ENCODE data around the gene MTREX.

Gene MTREX

GRCh38 chr5:55454282-55454681, 146.5 kb downstream of the MTREX start:
- H3K4me3 ChIP-seq (ENCODE audit: low read length) = no peak overlapping the region
- peaks cover 22% of the 10 kb centered on the region for H3K4me1 ChIP-seq (ENCODE audit: control insufficient read depth, insufficient read depth, low read length)
- H3K9me3 ChIP-seq (replicated peaks; ENCODE audit: low read length) = no peaks in the 10 kb centered on the region
- no peak overlapping the region for H3K4me2 ChIP-seq (ENCODE audit: low read length)
- no peak overlapping the region for H3K9ac ChIP-seq (ENCODE audit: low read depth, low read length)
- no peaks in the 10 kb centered on the region for H3K27me3 ChIP-seq (ENCODE audit: control insufficient read depth, insufficient read depth, low read length)
- no peaks in the 10 kb centered on the region for H3K36me3 ChIP-seq (ENCODE audit: insufficient read depth, low read length)

- H3K4me2 ChIP-seq (ENCODE audit: low read length) = no peak overlapping the region
- H3K9me3 ChIP-seq (replicated peaks; ENCODE audit: low read length) = no peaks in the 10 kb centered on the region
Measured at GRCh38 chr5:55456216-55456895, 148.6 kb downstream of the MTREX start.

GRCh38 chr5:55459572-55459971, 151.8 kb downstream of the MTREX start:
- no peaks in the 10 kb centered on the region for H3K36me3 ChIP-seq (ENCODE audit: insufficient read depth, low read length)
- no peak overlapping the region for H3K9ac ChIP-seq (ENCODE audit: low read depth, low read length)
- H3K4me1 ChIP-seq (ENCODE audit: control insufficient read depth, insufficient read depth, low read length) = peaks cover 11% of the 10 kb centered on the region
- no peak overlapping the region for H3K4me2 ChIP-seq (ENCODE audit: low read length)
- H3K4me3 ChIP-seq (ENCODE audit: low read length) = no peak overlapping the region
- H3K9me3 ChIP-seq (replicated peaks; ENCODE audit: low read length) = no peaks in the 10 kb centered on the region
- no peaks in the 10 kb centered on the region for H3K27me3 ChIP-seq (ENCODE audit: control insufficient read depth, insufficient read depth, low read length)

More at GRCh38 chr5:55456216-55456895, 148.6 kb downstream of the MTREX start:
- Histone ChIP-seq H3K4me1 (ENCODE audit: control insufficient read depth, insufficient read depth, low read length) (peaks cover 11% of the 10 kb centered on the region), H3K9ac (ENCODE audit: low read depth, low read length) (no peak overlapping the region), H3K36me3 (ENCODE audit: insufficient read depth, low read length) (no peaks in the 10 kb centered on the region), H3K4me3 (ENCODE audit: low read length) (no peak overlapping the region), H3K27me3 (ENCODE audit: control insufficient read depth, insufficient read depth, low read length) (no peaks in the 10 kb centered on the region)

GRCh38 chr5:55463613-55464012, 155.8 kb downstream of the MTREX start:
- Histone ChIP-seq H3K4me1 (ENCODE audit: control insufficient read depth, insufficient read depth, low read length) (no peaks in the 10 kb centered on the region), H3K27me3 (ENCODE audit: control insufficient read depth, insufficient read depth, low read length) (no peaks in the 10 kb centered on the region), H3K9me3 (replicated peaks; ENCODE audit: low read length) (no peaks in the 10 kb centered on the region), H3K4me3 (ENCODE audit: low read length) (no peak overlapping the region), H3K4me2 (ENCODE audit: low read length) (no peak overlapping the region), H3K36me3 (ENCODE audit: insufficient read depth, low read length) (no peaks in the 10 kb centered on the region), H3K9ac (ENCODE audit: low read depth, low read length) (no peak overlapping the region)

GRCh38 chr5:55467862-55468551, 160.2 kb downstream of the MTREX start:
- Histone ChIP-seq H3K36me3 (ENCODE audit: insufficient read depth, low read length) (no peaks in the 10 kb centered on the region), H3K4me1 (ENCODE audit: control insufficient read depth, insufficient read depth, low read length) (no peaks in the 10 kb centered on the region), H3K4me2 (ENCODE audit: low read length) (no peak overlapping the region), H3K4me3 (ENCODE audit: low read length) (no peak overlapping the region), H3K27me3 (ENCODE audit: control insufficient read depth, insufficient read depth, low read length) (no peaks in the 10 kb centered on the region), H3K9me3 (replicated peaks; ENCODE audit: low read length) (no peaks in the 10 kb centered on the region), H3K9ac (ENCODE audit: low read depth, low read length) (no peak overlapping the region)

- Histone ChIP-seq H3K9me3 (replicated peaks; ENCODE audit: low read length) (no peaks in the 10 kb centered on the region), H3K36me3 (ENCODE audit: insufficient read depth, low read length) (no peaks in the 10 kb centered on the region), H3K4me3 (ENCODE audit: low read length) (no peak overlapping the region), H3K9ac (ENCODE audit: low read depth, low read length) (no peak overlapping the region), H3K4me1 (ENCODE audit: control insufficient read depth, insufficient read depth, low read length) (no peaks in the 10 kb centered on the region), H3K4me2 (ENCODE audit: low read length) (no peak overlapping the region), H3K27me3 (ENCODE audit: control insufficient read depth, insufficient read depth, low read length) (no peaks in the 10 kb centered on the region)
Measured at GRCh38 chr5:55469839-55470238, 162.1 kb downstream of the MTREX start.

GRCh38 chr5:55470282-55470681, 162.5 kb downstream of the MTREX start:
- no peak overlapping the region for H3K4me2 ChIP-seq (ENCODE audit: low read length)
- no peaks in the 10 kb centered on the region for H3K36me3 ChIP-seq (ENCODE audit: insufficient read depth, low read length)
- no peaks in the 10 kb centered on the region for H3K9me3 ChIP-seq (replicated peaks; ENCODE audit: low read length)

GRCh38 chr5:55471468-55471867, 163.7 kb downstream of the MTREX start:
- no peak overlapping the region for H3K4me2 ChIP-seq (ENCODE audit: low read length)
- no peak overlapping the region for H3K9ac ChIP-seq (ENCODE audit: low read depth, low read length)
- H3K4me3 ChIP-seq (ENCODE audit: low read length) = no peak overlapping the region
- no peaks in the 10 kb centered on the region for H3K36me3 ChIP-seq (ENCODE audit: insufficient read depth, low read length)
- H3K4me1 ChIP-seq (ENCODE audit: control insufficient read depth, insufficient read depth, low read length) = no peaks in the 10 kb centered on the region
- no peaks in the 10 kb centered on the region for H3K9me3 ChIP-seq (replicated peaks; ENCODE audit: low read length)
- no peaks in the 10 kb centered on the region for H3K27me3 ChIP-seq (ENCODE audit: control insufficient read depth, insufficient read depth, low read length)

More at GRCh38 chr5:55470282-55470681, 162.5 kb downstream of the MTREX start:
- Histone ChIP-seq H3K4me1 (ENCODE audit: control insufficient read depth, insufficient read depth, low read length) (no peaks in the 10 kb centered on the region), H3K27me3 (ENCODE audit: control insufficient read depth, insufficient read depth, low read length) (no peaks in the 10 kb centered on the region), H3K9ac (ENCODE audit: low read depth, low read length) (no peak overlapping the region), H3K4me3 (ENCODE audit: low read length) (no peak overlapping the region)

- Histone ChIP-seq H3K27me3 (ENCODE audit: control insufficient read depth, insufficient read depth, low read length) (no peaks in the 10 kb centered on the region), H3K4me3 (ENCODE audit: low read length) (no peak overlapping the region), H3K4me2 (ENCODE audit: low read length) (no peak overlapping the region), H3K9me3 (replicated peaks; ENCODE audit: low read length) (no peaks in the 10 kb centered on the region), H3K4me1 (ENCODE audit: control insufficient read depth, insufficient read depth, low read length) (no peaks in the 10 kb centered on the region), H3K36me3 (ENCODE audit: insufficient read depth, low read length) (no peaks in the 10 kb centered on the region), H3K9ac (ENCODE audit: low read depth, low read length) (no peak overlapping the region)
Measured at GRCh38 chr5:55472642-55473041, 164.9 kb downstream of the MTREX start.

Measured in skeletal muscle satellite cell (primary cell).